Glomerular endothelial cell (primary cell): ENCODE measurements around the gene INSL3. TPM values are rescaled to one million over a fixed set of nuclear protein-coding genes. Genes with fewer than 3 reads are reported as not detected.
"Not testable (repeated sequence)": the region's sequence is repeated elsewhere in the genome, so short reads cannot be mapped to it uniquely, and the experiment has no call there.

ENCODE experiments used
- DNase-seq: peaks from one replicate; pipeline ENCODE4 v3.0.0-alpha.2; 2011; ENCODE audit warnings: low read depth, low spot score; ENCODE audit errors: extremely low read depth
- total RNA-seq: library from RNA; depleted of rRNA; stranded (reverse); fragments of >200 nt; gene quantifications from 2 replicates; pipeline ENCODE4 v1.2.3, GENCODE V29; 2015

The INSL3 gene
- total RNA-seq, 1 donor from 2014 or later, result not detected

DNA sequence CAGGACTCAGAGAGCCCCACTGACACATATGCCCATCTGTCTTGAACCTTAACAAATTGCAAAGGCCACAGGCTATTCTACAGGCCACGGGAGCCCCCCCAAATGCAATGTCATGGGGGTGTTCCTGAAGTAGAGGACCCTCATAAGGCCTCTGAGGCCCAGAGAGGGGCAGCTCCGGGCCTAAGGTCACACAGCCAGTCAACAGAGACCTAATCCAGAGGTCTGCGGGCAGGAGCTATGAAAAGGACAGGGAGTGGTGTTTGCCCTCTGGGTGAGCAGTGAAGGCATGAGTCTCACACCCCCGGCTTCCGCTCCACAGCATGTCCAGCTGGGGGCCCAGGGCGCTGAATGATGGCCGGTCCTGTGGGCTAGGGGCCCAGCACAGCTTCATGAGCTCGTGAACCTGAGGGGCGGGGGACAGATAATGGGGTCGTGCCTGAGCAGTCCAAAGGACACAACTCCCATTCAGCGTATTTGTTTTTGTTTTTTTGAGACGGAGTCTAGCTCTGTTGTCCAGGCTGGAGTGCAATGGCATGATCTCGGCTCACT, 5.3 kb upstream of the INSL3 start:
- DNase-seq, result no peak

GRCh38 chr19:17824339-17824738, 3.0 kb upstream of the INSL3 start:
- DNase-seq, result no peak

DNA sequence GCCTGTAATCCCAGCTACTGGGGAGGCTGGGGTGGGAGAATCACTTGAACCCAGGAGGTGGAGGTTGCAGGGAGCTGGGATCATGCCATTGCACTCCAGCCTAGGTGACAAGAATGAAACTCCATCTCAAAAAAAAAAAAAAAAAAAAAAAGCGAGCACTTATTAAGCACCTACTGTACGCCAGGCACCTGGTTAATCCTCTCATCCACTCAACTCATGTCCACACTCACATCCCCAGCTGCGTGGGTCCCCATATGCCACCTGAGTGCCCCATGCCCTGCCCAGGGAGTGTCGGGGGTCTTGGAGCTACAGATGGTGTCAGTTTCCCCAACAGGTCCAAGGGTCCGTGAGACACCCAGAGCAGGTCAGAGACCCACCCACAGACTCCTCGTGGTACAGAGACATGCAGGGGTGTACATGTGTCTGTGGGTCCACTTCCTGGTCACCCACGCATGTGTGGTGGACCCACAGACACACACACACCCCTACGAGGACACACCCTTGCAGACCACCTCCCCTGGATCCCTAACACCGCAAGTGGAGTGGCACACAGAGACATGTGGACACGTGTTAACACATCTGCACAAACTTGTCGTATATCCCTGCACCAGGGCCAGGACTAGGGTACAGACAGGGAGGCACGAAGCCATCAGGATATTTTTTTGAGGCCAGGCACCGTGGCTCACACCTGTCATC, 3.5 kb downstream of the INSL3 start:
- no peak for DNase-seq

GRCh38 chr19:17812099-17812498, 9.2 kb downstream of the INSL3 start:
- no peak for DNase-seq

- no peak for DNase-seq
Observed at GRCh38 chr19:17811681-17812080, 9.6 kb downstream of the INSL3 start.

DNA sequence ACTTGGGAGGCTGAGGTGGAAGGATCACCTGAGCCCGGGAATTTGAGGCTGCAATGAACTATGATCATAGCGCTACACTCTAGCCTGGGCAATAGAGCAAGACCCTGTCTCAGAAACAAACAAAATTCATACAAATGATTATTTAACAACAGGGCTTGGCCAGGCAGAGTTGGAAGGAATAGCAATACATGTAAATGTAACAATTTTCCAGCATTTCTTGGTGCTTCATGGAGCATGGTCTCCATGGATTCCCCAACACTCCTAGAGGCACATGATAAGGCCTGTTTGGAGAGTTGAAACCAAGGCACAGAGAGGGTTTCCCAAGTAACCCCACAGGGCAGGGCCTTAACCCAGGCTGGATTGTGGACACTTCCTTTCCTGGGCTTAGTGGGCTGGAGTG, 10.2 kb downstream of the INSL3 start:
- no peak for DNase-seq

- DNase-seq, result no peak
Observed at GRCh38 chr19:17807731-17808316, 13.5 kb downstream of the INSL3 start.

DNA sequence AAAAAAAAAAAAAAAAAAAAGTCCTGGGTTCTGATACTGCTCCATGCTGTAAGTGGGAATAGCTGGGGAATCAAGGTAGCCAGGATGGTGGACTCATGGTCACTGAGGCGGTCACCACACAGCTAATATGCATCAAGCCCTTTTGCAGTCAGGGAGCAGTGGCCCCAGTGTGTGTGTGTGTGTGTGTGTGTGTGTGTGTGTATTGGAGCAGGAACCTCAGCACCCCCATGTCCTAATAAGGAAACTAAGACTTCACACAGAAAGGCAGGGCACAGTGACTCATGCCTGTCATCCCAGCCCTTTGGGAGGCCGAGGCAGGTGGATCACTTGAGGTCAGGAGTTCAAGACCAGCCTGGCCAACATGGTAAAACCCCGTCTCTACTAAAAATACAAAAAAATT, 14.4 kb downstream of the INSL3 start:
- no peak for DNase-seq

DNA sequence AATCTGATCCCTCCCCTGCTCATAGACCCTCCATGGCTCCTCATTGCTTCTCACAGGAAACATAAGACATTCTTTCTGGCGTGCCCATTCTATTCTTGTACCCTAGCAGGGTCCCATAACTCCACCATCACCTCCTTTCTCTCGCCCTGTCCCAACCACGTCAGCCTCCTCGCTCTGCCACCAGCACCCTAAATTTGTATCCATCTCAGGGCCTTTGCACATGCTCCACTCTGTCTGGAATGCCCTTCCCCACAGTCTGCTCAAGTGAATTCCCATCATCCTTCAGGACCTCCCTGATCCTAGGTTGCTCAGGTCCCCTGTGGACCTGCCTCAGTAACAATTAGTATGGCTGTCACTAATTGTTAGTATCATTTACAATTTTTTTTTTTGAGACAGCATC, 15.9 kb downstream of the INSL3 start:
- DNase-seq, result no peak

DNA sequence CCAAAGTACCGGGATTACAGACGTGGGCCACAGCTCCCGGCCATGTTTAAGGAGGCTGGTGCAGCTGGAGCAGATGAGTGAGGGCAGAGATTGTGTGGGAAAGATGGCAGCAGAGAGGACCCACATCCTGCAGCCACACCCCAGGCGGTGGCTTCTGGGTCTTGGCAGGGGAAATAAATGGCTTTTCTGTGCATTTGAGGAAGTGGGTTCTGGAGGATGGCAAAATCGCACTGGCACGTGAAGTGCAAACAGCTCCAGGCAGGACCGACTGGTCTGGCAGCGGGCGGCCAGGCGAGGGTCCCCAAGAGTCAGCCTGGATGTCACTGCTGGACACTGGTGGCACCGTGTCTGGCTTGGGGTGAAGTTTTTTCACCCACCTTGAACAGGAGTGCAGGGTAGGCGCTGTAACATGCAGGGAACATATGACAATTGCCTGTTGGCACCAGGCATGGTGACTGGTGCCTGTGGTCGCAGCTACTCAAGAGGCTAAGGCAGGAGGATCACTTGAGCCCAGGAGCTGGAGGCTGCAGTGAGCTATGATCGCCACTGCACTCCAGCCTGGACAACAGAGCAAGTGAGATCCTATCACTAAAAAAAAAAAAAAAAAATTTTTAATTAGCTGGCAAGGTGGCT, 17.9 kb downstream of the INSL3 start:
- no peak for DNase-seq

DNA sequence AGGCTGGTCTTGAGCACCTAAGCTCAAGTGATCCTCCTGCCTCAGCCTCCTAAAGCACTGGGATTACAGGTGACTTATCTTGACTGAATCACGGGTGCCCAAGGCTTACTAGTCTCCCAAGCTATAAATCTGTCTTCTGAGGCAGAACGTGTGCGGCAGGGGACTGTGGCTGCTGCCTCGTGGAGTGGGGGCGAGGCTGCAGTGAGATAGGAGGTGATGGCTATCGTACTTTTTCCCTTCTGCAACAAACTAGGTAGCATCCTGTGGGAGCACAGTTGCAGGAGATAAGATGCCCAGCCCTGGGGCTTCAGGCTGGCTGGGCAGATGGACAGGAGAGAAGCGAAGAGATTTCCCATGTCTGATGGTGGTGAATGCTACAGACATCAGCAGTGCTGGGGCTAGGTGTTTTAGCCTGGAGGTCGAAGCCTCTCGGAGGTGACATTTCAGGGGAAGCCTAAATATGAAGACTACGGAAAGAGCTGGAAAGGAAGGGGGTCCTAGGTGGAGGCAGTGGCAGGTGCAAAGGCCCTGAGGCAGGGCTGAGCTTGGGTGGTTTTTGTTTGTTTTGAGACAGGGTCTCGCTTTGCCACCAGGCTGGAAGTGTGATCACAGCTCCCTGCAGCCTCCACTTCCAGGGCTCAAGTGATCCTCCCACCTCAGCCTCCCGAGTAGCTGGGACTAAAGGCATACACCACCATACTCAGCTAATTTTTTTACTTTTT, 19.0 kb downstream of the INSL3 start:
- DNase-seq, result no peak

GRCh38 chr19:17798599-17798998, 22.7 kb downstream of the INSL3 start:
- DNase-seq, result not testable (repeated sequence)

- DNase-seq, result no peak
Observed at GRCh38 chr19:17797424-17798201, 23.7 kb downstream of the INSL3 start.

- no peak for DNase-seq
Observed at GRCh38 chr19:17796838-17797423, 24.4 kb downstream of the INSL3 start.

DNA sequence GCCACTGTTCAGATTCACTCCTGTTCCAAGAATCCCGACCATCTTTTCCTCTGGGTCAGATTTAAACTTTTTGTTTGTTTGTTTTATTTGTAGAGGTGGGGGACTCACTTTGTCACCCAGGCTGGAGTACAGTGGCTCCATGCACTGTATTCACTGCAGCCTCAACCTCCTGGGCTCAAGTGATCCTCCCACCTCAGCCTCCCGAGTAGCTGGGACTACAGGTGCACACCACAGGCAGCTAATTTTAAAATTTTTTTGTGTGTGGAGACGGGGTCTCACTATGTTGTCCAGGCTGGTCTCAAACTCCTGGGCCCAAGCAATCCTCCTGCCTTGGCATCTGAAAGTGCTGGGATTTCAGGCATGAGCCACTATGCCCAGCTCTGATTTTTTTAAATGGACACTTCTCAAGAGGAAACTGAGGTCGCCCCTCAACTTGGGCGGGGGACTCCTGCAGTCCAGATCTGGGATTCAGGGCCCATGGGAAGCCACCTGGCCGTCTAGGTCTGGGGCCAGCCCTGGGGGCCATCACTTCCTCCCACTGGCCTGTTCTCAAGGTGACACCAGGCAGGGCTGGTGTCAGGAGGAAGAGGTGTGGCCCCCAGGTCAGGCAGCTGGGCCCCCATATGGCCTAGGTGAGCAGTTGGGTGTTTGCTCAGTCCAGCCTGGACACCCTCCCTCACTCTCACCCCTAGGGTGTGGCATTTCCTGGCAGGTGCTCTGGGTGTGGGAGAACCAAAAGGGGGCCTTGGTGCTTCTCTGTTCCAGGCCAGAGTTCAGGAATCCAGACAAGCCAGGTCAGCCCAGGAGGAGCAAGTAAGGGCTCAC, 25.1 kb downstream of the INSL3 start:
- no peak for DNase-seq

- DNase-seq, result no peak
Observed at GRCh38 chr19:17795495-17795856, 25.8 kb downstream of the INSL3 start.

- no peak for DNase-seq
Observed at GRCh38 chr19:17794731-17795494, 26.4 kb downstream of the INSL3 start, which contains the start of gene B3GNT3. TSS of gene B3GNT3 (plus strand) at chr19:17795138. CDS start at chr19:17807808, 12,670 bp downstream.

- no peak for DNase-seq
Observed at GRCh38 chr19:17794412-17794730, 26.9 kb downstream of the INSL3 start.
